Stimulated activated CD8-positive, alpha-beta memory T cell treated with anti-CD3 and anti-CD28 coated beads, Interleukin-15, amount 100 ng/mL, for 24 hours (primary cell): ENCODE results near the gene HES1.
A peak's percentile ranks its signal among the peaks of the same experiment; 100 is the strongest.
"Not testable (repeated sequence)": the region's sequence is repeated elsewhere in the genome, so short reads cannot be mapped to it uniquely, and the experiment has no call there.

ENCODE experiments used
- DNase-seq: peaks from one replicate; pipeline ENCODE4 v3.0.0-alpha.2; 2020; ENCODE audit warnings: low read depth

HES1 gene

GRCh38 chr3:194128202-194128918, 7.6 kb upstream of the HES1 start:
- no peak for DNase-seq

- DNase-seq: not testable (repeated sequence)
Measured at GRCh38 chr3:194128919-194129295, 7.0 kb upstream of the HES1 start.

- DNase-seq: no peak
Measured at GRCh38 chr3:194129581-194130133, 6.3 kb upstream of the HES1 start.

GRCh38 chr3:194130188-194130587, 5.8 kb upstream of the HES1 start:
- DNase-seq: no peak

GRCh38 chr3:194130807-194131589, 5.0 kb upstream of the HES1 start:
- DNase-seq: no peak

GRCh38 chr3:194132465-194133286, 3.3 kb upstream of the HES1 start:
- no peak for DNase-seq

- no peak for DNase-seq
Measured at GRCh38 chr3:194133661-194134230, 2.2 kb upstream of the HES1 start.

GRCh38 chr3:194134231-194134756, 1.7 kb upstream of the HES1 start:
- no peak for DNase-seq

- peak; percentile 49 for DNase-seq
Measured at GRCh38 chr3:194134757-194135515, 1.0 kb upstream of the HES1 start.

GRCh38 chr3:194135516-194135805, 487 bp upstream of the HES1 start:
- DNase-seq: no peak

- DNase-seq: no peak
Measured at GRCh38 chr3:194136519-194137007, 615 bp downstream of the HES1 start.

GRCh38 chr3:194137008-194137505, 1.1 kb downstream of the HES1 start:
- no peak for DNase-seq

- DNase-seq: no peak
Measured at GRCh38 chr3:194137506-194138474, 1.8 kb downstream of the HES1 start.

GRCh38 chr3:194138732-194139070, 2.8 kb downstream of the HES1 start:
- no peak for DNase-seq

GRCh38 chr3:194139071-194139813, 3.3 kb downstream of the HES1 start:
- no peak for DNase-seq

- DNase-seq: no peak
Measured at GRCh38 chr3:194139814-194140391, 4.0 kb downstream of the HES1 start.

GRCh38 chr3:194140520-194141414, 4.8 kb downstream of the HES1 start:
- DNase-seq: no peak
